Measurements from ENCODE around the gene ZBTB9.
A peak's percentile ranks its signal among the peaks of the same experiment; 100 is the strongest.

GRCh38 chr6:33454009-33454946, at the start of gene ZBTB9:
- no peak for TF ChIP-seq CTCF (IDR thresholded peaks at IDR 0.05)
- no peak for TF ChIP-seq RAD21 (IDR thresholded peaks at IDR 0.05; ENCODE audit: low read length)
- TF ChIP-seq USF2 (IDR thresholded peaks at IDR 0.05; ENCODE audit: borderline replicate concordance, low read depth, low read length) = no peak
- TF ChIP-seq EP300 (IDR thresholded peaks at IDR 0.05; ENCODE audit: borderline replicate concordance in 1 of 2, low read depth in 1 of 2, low read length in 1 of 2) = no peak
- peak; percentile 96 for TF ChIP-seq MXI1 (IDR thresholded peaks at IDR 0.05; ENCODE audit: low read depth, low read length)
- no peak; the same call in 1 of the 2 replicates for TF ChIP-seq PBX3 (IDR thresholded peaks at IDR 0.05)
- TF ChIP-seq MAX (IDR thresholded peaks at IDR 0.05; ENCODE audit: low read depth) = peak; percentile 97
- TF ChIP-seq SMC3 (IDR thresholded peaks at IDR 0.05; ENCODE audit: low read depth, low read length) = no peak
- no peak for TF ChIP-seq NFIC (IDR thresholded peaks at IDR 0.05; ENCODE audit: borderline replicate concordance)
- TF ChIP-seq FOSL2 (IDR thresholded peaks at IDR 0.05; ENCODE audit: borderline replicate concordance, low read depth) = no peak
- TF ChIP-seq POLR2AphosphoS5 (IDR thresholded peaks at IDR 0.05; ENCODE audit: low read depth, low read length) = peak; percentile 96
- TF ChIP-seq NRF1 (IDR thresholded peaks at IDR 0.05; ENCODE audit: low read depth, low read length) = 0 out of 2 replicates have a peak, but pooled peaks have one; percentile 14
